Activated naive CD4-positive, alpha-beta T cell treated with anti-CD3 and anti-CD28 coated beads, Interleukin-2, amount 50 U/mL, for 72 hours (primary cell): Measurements from ENCODE around the gene NPAS2. TPM values are rescaled to one million over a fixed set of nuclear protein-coding genes. Genes with fewer than 3 reads are reported as not detected.

ENCODE experiments used
- ATAC-seq, 2 donors: fragments of 150-1000 bp; cut with Tn5 transposase; 2 replicates each; pipeline ENCODE4 v1.10.0; 2021; ENCODE audit warnings: mild to moderate bottlenecking in 2 of 2, moderate library complexity in 2 of 2
- DNase-seq, 2 donors: peaks; one replicate each; pipeline ENCODE4 v3.0.0; 2021 to 2022; ENCODE audit warnings: low spot score in 2 of 2
- H3K27ac Mint-ChIP-seq, 2 donors: one replicate each; pipeline ENCODE4 v1.8.0; 2022; ENCODE audit warnings: mild to moderate bottlenecking in 2 of 2, mixed read lengths in 2 of 2
- H3K36me3 Mint-ChIP-seq, 2 donors: one replicate each; pipeline ENCODE4 v1.8.0; 2022; ENCODE audit warnings: mixed read lengths in 2 of 2
- H3K9me3 Mint-ChIP-seq, 2 donors: one replicate each; pipeline ENCODE4 v1.8.0; 2022; ENCODE audit warnings: mixed read lengths in 2 of 2
- total RNA-seq, 2 donors: library from RNA; stranded (reverse); gene quantifications; one replicate each; pipeline ENCODE4 v1.2.3, GENCODE V29; 2022

The NPAS2 gene
- total RNA-seq, 2 donors from 2014 or later = 3.1 to 20.9 TPM

- Mint-ChIP-seq H3K27ac (peak overlapping the region; percentile 92 to 93), H3K9me3 (no peaks in the 10 kb centered on the region), H3K36me3 (peaks cover 4 to 12% of the 10 kb centered on the region in 2 donors)
- ATAC-seq (peak; percentile 86 to 90), DNase-seq (peak in 1 of 2 donors; percentile 6)
Measured at GRCh38 chr2:100924520-100925451, 104.8 kb downstream of the NPAS2 start.

GRCh38 chr2:100928235-100928634 is 108.3 kb downstream of the NPAS2 start:
- H3K27ac Mint-ChIP-seq = no peak overlapping the region
- no peaks in the 10 kb centered on the region for H3K9me3 Mint-ChIP-seq
- peaks cover 4 to 12% of the 10 kb centered on the region in 2 donors for H3K36me3 Mint-ChIP-seq
- DNase-seq (no peak), ATAC-seq (no peak)

GRCh38 chr2:100929147-100929546 is 109.2 kb downstream of the NPAS2 start:
- H3K36me3 Mint-ChIP-seq = peaks cover 4 to 12% of the 10 kb centered on the region in 2 donors
- DNase-seq (no peak), ATAC-seq (no peak)
- no peak overlapping the region for H3K27ac Mint-ChIP-seq
- no peaks in the 10 kb centered on the region for H3K9me3 Mint-ChIP-seq

GRCh38 chr2:100934504-100935371 is 114.8 kb downstream of the NPAS2 start:
- no peaks in the 10 kb centered on the region for H3K36me3 Mint-ChIP-seq
- ATAC-seq (no peak), DNase-seq (no peak)
- no peaks in the 10 kb centered on the region for H3K9me3 Mint-ChIP-seq
- H3K27ac Mint-ChIP-seq = no peak overlapping the region

GRCh38 chr2:100935372-100935752 is 115.4 kb downstream of the NPAS2 start:
- Mint-ChIP-seq H3K27ac (no peak overlapping the region), H3K9me3 (no peaks in the 10 kb centered on the region), H3K36me3 (peaks cover 0 to 1% of the 10 kb centered on the region in 2 donors)
- ATAC-seq = no peak
- DNase-seq = no peak

- no peaks in the 10 kb centered on the region for H3K9me3 Mint-ChIP-seq
- no peak overlapping the region for H3K27ac Mint-ChIP-seq
- DNase-seq (no peak), ATAC-seq (no peak)
- peaks cover 3 to 5% of the 10 kb centered on the region in 2 donors for H3K36me3 Mint-ChIP-seq
Measured at GRCh38 chr2:100936070-100936741, 116.3 kb downstream of the NPAS2 start.

GRCh38 chr2:100936972-100937542 is 117.1 kb downstream of the NPAS2 start:
- DNase-seq (no peak), ATAC-seq (no peak)
- H3K9me3 Mint-ChIP-seq = no peaks in the 10 kb centered on the region
- H3K36me3 Mint-ChIP-seq = peaks cover 5 to 12% of the 10 kb centered on the region in 2 donors
- no peak overlapping the region for H3K27ac Mint-ChIP-seq

GRCh38 chr2:100938031-100939026 is 118.4 kb downstream of the NPAS2 start:
- Mint-ChIP-seq H3K27ac (peak overlapping the region in 1 of 2 donors; percentile 74), H3K36me3 (peaks cover 5 to 18% of the 10 kb centered on the region in 2 donors), H3K9me3 (no peaks in the 10 kb centered on the region)
- no peak for ATAC-seq
- no peak for DNase-seq

GRCh38 chr2:100939445-100939844 is 119.5 kb downstream of the NPAS2 start:
- DNase-seq = no peak
- Mint-ChIP-seq H3K27ac (peak overlapping the region in 1 of 2 donors; percentile 62), H3K9me3 (no peaks in the 10 kb centered on the region), H3K36me3 (peaks cover 5 to 18% of the 10 kb centered on the region in 2 donors)
- ATAC-seq = no peak

GRCh38 chr2:100940240-100940639 is 120.3 kb downstream of the NPAS2 start:
- H3K9me3 Mint-ChIP-seq = no peaks in the 10 kb centered on the region
- no peak for DNase-seq
- H3K36me3 Mint-ChIP-seq = peaks cover 5 to 18% of the 10 kb centered on the region in 2 donors
- no peak for ATAC-seq
- H3K27ac Mint-ChIP-seq = peak overlapping the region; percentile 88 to 96

- no peak for DNase-seq
- Mint-ChIP-seq H3K36me3 (peaks cover 5 to 18% of the 10 kb centered on the region in 2 donors), H3K27ac (peak overlapping the region; percentile 88 to 96), H3K9me3 (no peaks in the 10 kb centered on the region)
- peak; percentile 53 to 62 for ATAC-seq
Measured at GRCh38 chr2:100940766-100941645, 121.1 kb downstream of the NPAS2 start.

- DNase-seq (no peak), ATAC-seq (peak; percentile 43 to 47)
- H3K27ac Mint-ChIP-seq = peak overlapping the region; percentile 88 to 96
- peaks cover 5 to 18% of the 10 kb centered on the region in 2 donors for H3K36me3 Mint-ChIP-seq
- H3K9me3 Mint-ChIP-seq = peaks cover 0 to 3% of the 10 kb centered on the region in 2 donors
Measured at GRCh38 chr2:100941646-100942240, 121.8 kb downstream of the NPAS2 start.

GRCh38 chr2:100944617-100945432 is 124.9 kb downstream of the NPAS2 start:
- peaks cover 0 to 3% of the 10 kb centered on the region in 2 donors for H3K9me3 Mint-ChIP-seq
- H3K36me3 Mint-ChIP-seq = peaks cover 5 to 18% of the 10 kb centered on the region in 2 donors
- ATAC-seq (no peak), DNase-seq (no peak)
- H3K27ac Mint-ChIP-seq = peak overlapping the region in 1 of 2 donors; percentile 27
